ENCODE measurements around the gene LMAN2L.

- TF ChIP-seq POLR2AphosphoS5 (IDR thresholded peaks at IDR 0.05; ENCODE audit: borderline replicate concordance, low read depth, low read length), result no peak
- TF ChIP-seq EZH2 (IDR thresholded peaks at IDR 0.05), result no peak
- no peak for TF ChIP-seq FOXP2 (optimal IDR thresholded peaks at IDR 0.05; ENCODE audit: control extremely low read depth, extremely low read length, insufficient read depth)
Measured at GRCh38 chr2:96737251-96737650, 2.6 kb downstream of the LMAN2L start.

Data from SK-N-MC (cell line).